Endothelial cell of umbilical vein (primary cell): ENCODE measurements around the gene MFAP4. TPM values are rescaled to one million over a fixed set of nuclear protein-coding genes. Genes with fewer than 3 reads are reported as not detected.

Experiments used
- BruUV-seq: library from RNA; stranded (reverse); fragments of 400-500 nt; replicated peaks from 2 replicates; lab custom pipeline; 2021; lab: Mats Ljungman, UMichigan
- CTCF ChIA-PET: fragments of 300-600, 350-600 bp; sonication (Branson Sonifier 250); formaldehyde crosslinking; loops from one replicate; lab custom pipeline; 2021; ENCODE audit warnings: antibody characterized with exemption, inconsistent platforms; lab: Charles Lee
- POLR2A ChIA-PET: fragments of 300-600, 350-600 bp; sonication (Branson Sonifier 250); formaldehyde crosslinking; loops from one replicate; lab custom pipeline; 2021; ENCODE audit warnings: antibody characterized with exemption, inconsistent platforms; lab: Charles Lee
- DNase-seq: peaks from one replicate; pipeline ENCODE4 v3.0.0-alpha.2; 2011; ENCODE audit warnings: low read depth, low spot score
- FAIRE-seq: peaks from 2 replicates; lab custom pipeline; 2011; peaks lifted over from hg19 to GRCh38; lab: Jason Lieb, UNC
- H2AFZ ChIP-seq: 2 replicates; pipeline ENCODE4 v1.6.0; 2012; ENCODE audit warnings: low read depth, low read length, control low read depth, inconsistent platforms
- H3K27ac ChIP-seq: 2 replicates; pipeline ENCODE4 v1.5.1; 2011; ENCODE audit warnings: low read depth, mild to moderate bottlenecking, control low read depth, low read length, moderate library complexity; ENCODE audit not compliant: insufficient read depth
- H3K27me3 ChIP-seq, 2 experiments: 2 replicates each; pipeline versions ENCODE4 v1.6.0 to v1.6.1; 2011; ENCODE audit warnings: low read length in 2 of 2, mixed read lengths in 1 of 2; ENCODE audit not compliant: control insufficient read depth in 2 of 2, insufficient read depth in 2 of 2
- H3K36me3 ChIP-seq, 2 experiments: 2 replicates in 1 of 2; 3 replicates in 1 of 2; pipeline ENCODE4 v1.5.1; 2011; ENCODE audit warnings: low read length in 2 of 2, mild to moderate bottlenecking in 1 of 2, moderate library complexity in 1 of 2; ENCODE audit not compliant: control insufficient read depth in 2 of 2, insufficient read depth in 2 of 2; ENCODE audit errors: extremely low read depth in 1 of 2
- H3K4me1 ChIP-seq: 3 replicates; pipeline ENCODE4 v1.5.1; 2011; ENCODE audit warnings: mild to moderate bottlenecking, low read length; ENCODE audit not compliant: control insufficient read depth, insufficient read depth; ENCODE audit errors: extremely low read depth
- H3K4me2 ChIP-seq: 2 replicates; pipeline ENCODE4 v1.6.1; 2011; ENCODE audit warnings: low read length, control low read depth, mixed read lengths; ENCODE audit not compliant: insufficient read depth
- H3K4me3 ChIP-seq, 3 experiments: fragments of 200-600 bp in 1 of 3; sonication (generic), shearing (Covaris generic) in 1 of 3; replicated peaks in 1 of 3; 2 replicates each; pipeline ENCODE4 v1.5.1; 2011 to 2016; ENCODE audit warnings: control low read depth in 3 of 3, low read length in 3 of 3, mild to moderate bottlenecking in 2 of 3, inconsistent platforms in 1 of 3, low read depth in 1 of 3, moderate library complexity in 1 of 3; ENCODE audit not compliant: insufficient read depth in 1 of 3
- H3K79me2 ChIP-seq: 2 replicates; pipeline ENCODE4 v1.6.0; 2012; ENCODE audit warnings: low read length, inconsistent platforms; ENCODE audit not compliant: control insufficient read depth, insufficient read depth
- H3K9ac ChIP-seq: replicated peaks from 2 replicates; pipeline ENCODE3; 2011; ENCODE audit warnings: low read length, control low read depth; ENCODE audit not compliant: insufficient read depth; ENCODE audit errors: extremely low read depth
- H3K9me1 ChIP-seq: replicated peaks from 3 replicates; pipeline ENCODE4 v1.6.0; 2011; ENCODE audit warnings: mild to moderate bottlenecking, low read length; ENCODE audit not compliant: control insufficient read depth, insufficient read depth; ENCODE audit errors: extremely low read depth
- H3K9me3 ChIP-seq: replicated peaks from 2 replicates; pipeline ENCODE4 v1.5.1; 2012; ENCODE audit warnings: low read length, inconsistent platforms; ENCODE audit not compliant: control insufficient read depth, insufficient read depth
- H4K20me1 ChIP-seq: replicated peaks from 2 replicates; pipeline ENCODE3; 2011; ENCODE audit warnings: mild to moderate bottlenecking, low read length; ENCODE audit not compliant: control insufficient read depth, insufficient read depth; ENCODE audit errors: extremely low read depth
- CTCF ChIP-seq, 2 donors: IDR thresholded peaks; 1 replicate in 1 of 2; 2 replicates in 1 of 2; pipeline ENCODE4 v1.5.1; 2011; ENCODE audit warnings: low read length in 2 of 2, mild to moderate bottlenecking in 2 of 2, moderate library complexity in 2 of 2, control low read depth in 1 of 2, inconsistent platforms in 1 of 2, low read depth in 1 of 2; ENCODE audit not compliant: insufficient read depth in 1 of 2; ENCODE audit errors: extremely low read depth in 1 of 2
- EZH2 ChIP-seq: IDR thresholded peaks from 2 replicates; pipeline ENCODE4 v1.6.1; 2012; ENCODE audit warnings: borderline replicate concordance, low read depth, mild to moderate bottlenecking, moderate library complexity, low read length, inconsistent platforms; ENCODE audit not compliant: severe bottlenecking
- FOS ChIP-seq: IDR thresholded peaks from 2 replicates; pipeline ENCODE4 v1.6.1; 2011; ENCODE audit warnings: mild to moderate bottlenecking, low read length, moderate library complexity, borderline replicate concordance; ENCODE audit not compliant: insufficient read depth
- GATA2 ChIP-seq: IDR thresholded peaks from 2 replicates; pipeline ENCODE4 v1.7.0; 2011; ENCODE audit warnings: low read depth, mild to moderate bottlenecking, moderate library complexity, mixed read lengths, low read length; ENCODE audit not compliant: insufficient read length, insufficient read depth
- JUN ChIP-seq: IDR thresholded peaks from 2 replicates; pipeline ENCODE4 v1.6.1; 2011; ENCODE audit warnings: borderline replicate concordance, low read depth; ENCODE audit not compliant: insufficient read length, insufficient read depth
- MAX ChIP-seq: IDR thresholded peaks from 2 replicates; pipeline ENCODE4 v1.6.1; 2011; ENCODE audit not compliant: insufficient read depth, insufficient read length
- MYC ChIP-seq: IDR thresholded peaks from one replicate; pipeline ENCODE4 v1.6.1; 2011; ENCODE audit warnings: mild to moderate bottlenecking, low read depth, low read length
- POLR2A ChIP-seq: IDR thresholded peaks from 2 replicates; pipeline ENCODE4 v1.6.1; 2012; ENCODE audit warnings: low read depth, mild to moderate bottlenecking, control low read depth, low read length
- POLR2AphosphoS5 ChIP-seq: IDR thresholded peaks from 2 replicates; pipeline ENCODE4 v1.6.1; 2012; ENCODE audit warnings: low read depth, mild to moderate bottlenecking, control low read depth, low read length, moderate library complexity; ENCODE audit not compliant: insufficient read depth
- dilution Hi-C: fragments of 300-500 bp; cut with MboI; formaldehyde crosslinking; loops from one replicate; pipeline ENCODE4 v1.15.0; 2019; ENCODE audit warnings: low sequenced_read_pairs; ENCODE audit not compliant: extremely low pct_ligation_motif_present
- intact Hi-C: fragments of 100-400 bp; cut with micrococcal nuclease; formaldehyde crosslinking; loops from one replicate; pipeline ENCODE4 v1.10.0; 2022
- polyA plus RNA-seq, 4 experiments: library from polyadenylated mRNA; depleted of rRNA in 3 of 4; stranded (reverse) in 3 of 4; unstranded in 1 of 4; fragments of >200 nt; gene quantifications; 2 replicates each; pipeline versions ENCODE4 v1.2.1 to v1.2.3, GENCODE V29; 2011 to 2012; ENCODE audit warnings: missing spikeins in 1 of 4
- total RNA-seq: library from RNA; stranded (reverse); gene quantifications from 2 replicates; pipeline ENCODE4 v1.2.3, GENCODE V29; 2021

Gene MFAP4
- total and polyA plus RNA-seq, 2 donors (not counting 3 experiments of a cell fraction or from before 2014, with no cell fraction given) = not detected

DNA sequence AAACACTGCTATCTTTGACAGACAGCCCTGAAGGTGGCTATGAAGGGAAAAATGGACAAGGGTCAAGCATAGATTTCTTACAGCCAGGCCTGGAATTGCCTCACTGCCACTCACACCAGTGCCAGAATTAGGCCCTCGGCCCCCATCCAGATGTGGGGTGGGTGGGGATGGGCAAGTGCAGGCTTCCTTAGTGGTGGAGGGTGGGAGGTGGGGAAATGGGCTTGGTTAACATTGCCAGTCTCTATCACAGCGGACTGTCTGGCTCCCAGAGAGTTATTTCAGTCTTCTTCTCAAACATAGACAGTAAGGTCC is 49.3 kb downstream of the MFAP4 start:
- dilution Hi-C loops (no loop called here), intact Hi-C loops (no loop called here)
- no peaks in the 10 kb centered on the region for H3K9me1 ChIP-seq
- no TSS peak for BruUV-seq
- no peak overlapping the region for H2AFZ ChIP-seq
- ChIA-PET POLR2A (interaction anchor here (0.9 kb wide), 1 partner anchor 83 kb away, joined by 10 read pairs; no protein-coding TSS in a partner anchor), CTCF (interaction anchor here (1.0 to 2.7 kb wide), 17 partner anchors 8 to 110 kb away, joined by 3 to 25 read pairs (median 4); partner anchors contain the start of genes B9D1 and MAPK7)
- no peaks in the 10 kb centered on the region for H3K79me2 ChIP-seq
- TF ChIP-seq EZH2 = no peak
- TF ChIP-seq CTCF (IDR thresholded peaks at IDR 0.05; ENCODE audit: extremely low read depth in 1 of 2, insufficient read depth in 1 of 2, low read depth in 1 of 2, low read length in 2 of 2) = no peak
- TF ChIP-seq POLR2AphosphoS5 = no peak
- no peak for TF ChIP-seq MAX
- no peak for TF ChIP-seq FOS
- no peak for TF ChIP-seq POLR2A
- no peak for TF ChIP-seq JUN
- no peak for TF ChIP-seq MYC
- TF ChIP-seq GATA2 = no peak
- no peaks in the 10 kb centered on the region for H3K9me3 ChIP-seq
- no peaks in the 10 kb centered on the region for H4K20me1 ChIP-seq
- H3K4me3 ChIP-seq = no peak overlapping the region
- H3K4me2 ChIP-seq = no peak overlapping the region
- FAIRE-seq (no peak), DNase-seq (no peak)
- H3K4me1 ChIP-seq = no peaks in the 10 kb centered on the region
- no peak overlapping the region for H3K27ac ChIP-seq
- H3K36me3 ChIP-seq = peaks cover 0 to 3% of the 10 kb centered on the region in 2 experiments
- no peaks in the 10 kb centered on the region for H3K27me3 ChIP-seq
- H3K9ac ChIP-seq = no peak overlapping the region
